GM20000 (cell line): ENCODE results near the gene LRWD1.
"Not testable (repeated sequence)": the region's sequence is repeated elsewhere in the genome, so short reads cannot be mapped to it uniquely, and the experiment has no call there.

Experiments used
- DNase-seq: peaks from one replicate; pipeline ENCODE4 v3.0.0; 2012; ENCODE audit warnings: low spot score
- CTCF ChIP-seq: IDR thresholded peaks from 2 replicates; pipeline ENCODE4 v1.5.1; 2012; ENCODE audit warnings: mild to moderate bottlenecking, control low read depth; ENCODE audit errors: extremely low read depth, missing control alignments

The LRWD1 gene

GRCh38 chr7:102453319-102453718 lies 11.5 kb upstream of the LRWD1 start:
- no peak for TF ChIP-seq CTCF

GRCh38 chr7:102454468-102454867 lies 10.3 kb upstream of the LRWD1 start:
- DNase-seq, result no peak
- no peak for TF ChIP-seq CTCF

More at GRCh38 chr7:102453319-102453718, 11.5 kb upstream of the LRWD1 start:
- no peak for DNase-seq

GRCh38 chr7:102454932-102455331 lies 9.9 kb upstream of the LRWD1 start:
- DNase-seq, result not testable (repeated sequence)

GRCh38 chr7:102455596-102455995 lies 9.2 kb upstream of the LRWD1 start:
- no peak for TF ChIP-seq CTCF
- no peak for DNase-seq

- no peak for TF ChIP-seq CTCF
- DNase-seq, result no peak
Observed at GRCh38 chr7:102456327-102456726, 8.5 kb upstream of the LRWD1 start.

GRCh38 chr7:102457352-102457924 lies 7.3 kb upstream of the LRWD1 start:
- DNase-seq, result no peak
- TF ChIP-seq CTCF, result no peak

- TF ChIP-seq CTCF, result no peak
- DNase-seq, result no peak
Observed at GRCh38 chr7:102459221-102459844, 5.5 kb upstream of the LRWD1 start.

- no peak for TF ChIP-seq CTCF
- DNase-seq, result no peak
Observed at GRCh38 chr7:102460467-102460866, 4.3 kb upstream of the LRWD1 start.
